GM12801 (cell line): ENCODE results near the gene KAT14.

Experiments used
- TF ChIP-seq, protein P1 (sequence below): IDR thresholded peaks from one replicate; pipeline ENCODE4 v1.5.1; 2011; ENCODE audit warnings: control low read depth; ENCODE audit not compliant: insufficient read length; ENCODE audit errors: extremely low read depth

KAT14 gene

GRCh38 chr20:18166950-18167349 lies 29.3 kb downstream of the KAT14 start:
- TF ChIP-seq, protein P1, sequence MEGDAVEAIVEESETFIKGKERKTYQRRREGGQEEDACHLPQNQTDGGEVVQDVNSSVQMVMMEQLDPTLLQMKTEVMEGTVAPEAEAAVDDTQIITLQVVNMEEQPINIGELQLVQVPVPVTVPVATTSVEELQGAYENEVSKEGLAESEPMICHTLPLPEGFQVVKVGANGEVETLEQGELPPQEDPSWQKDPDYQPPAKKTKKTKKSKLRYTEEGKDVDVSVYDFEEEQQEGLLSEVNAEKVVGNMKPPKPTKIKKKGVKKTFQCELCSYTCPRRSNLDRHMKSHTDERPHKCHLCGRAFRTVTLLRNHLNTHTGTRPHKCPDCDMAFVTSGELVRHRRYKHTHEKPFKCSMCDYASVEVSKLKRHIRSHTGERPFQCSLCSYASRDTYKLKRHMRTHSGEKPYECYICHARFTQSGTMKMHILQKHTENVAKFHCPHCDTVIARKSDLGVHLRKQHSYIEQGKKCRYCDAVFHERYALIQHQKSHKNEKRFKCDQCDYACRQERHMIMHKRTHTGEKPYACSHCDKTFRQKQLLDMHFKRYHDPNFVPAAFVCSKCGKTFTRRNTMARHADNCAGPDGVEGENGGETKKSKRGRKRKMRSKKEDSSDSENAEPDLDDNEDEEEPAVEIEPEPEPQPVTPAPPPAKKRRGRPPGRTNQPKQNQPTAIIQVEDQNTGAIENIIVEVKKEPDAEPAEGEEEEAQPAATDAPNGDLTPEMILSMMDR, result no peak

DNA sequence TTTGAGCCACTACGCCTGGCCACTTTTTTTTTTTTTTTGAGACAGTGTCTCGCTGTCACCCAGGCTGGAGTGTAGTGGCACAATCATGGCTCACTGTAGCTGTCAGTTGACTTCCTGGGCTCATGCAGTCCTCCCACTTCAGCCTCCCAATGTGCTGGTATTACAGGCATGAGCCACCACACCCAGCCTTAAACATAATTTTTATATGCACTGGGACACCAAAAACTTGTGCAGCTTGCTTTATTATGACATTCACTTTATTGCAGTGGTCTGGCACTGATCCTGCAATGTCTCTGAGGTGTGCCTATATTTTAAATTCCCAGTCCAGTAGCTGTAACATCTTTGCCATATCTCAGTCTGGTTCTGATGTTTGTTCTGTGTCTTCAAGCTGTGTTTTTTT lies 34.7 kb downstream of the KAT14 start:
- TF ChIP-seq, protein P1, result no peak

- TF ChIP-seq, protein P1, result no peak
Observed at GRCh38 chr20:18174906-18175683, 37.4 kb downstream of the KAT14 start.

GRCh38 chr20:18176318-18176785 lies 38.7 kb downstream of the KAT14 start:
- TF ChIP-seq, protein P1, result no peak

DNA sequence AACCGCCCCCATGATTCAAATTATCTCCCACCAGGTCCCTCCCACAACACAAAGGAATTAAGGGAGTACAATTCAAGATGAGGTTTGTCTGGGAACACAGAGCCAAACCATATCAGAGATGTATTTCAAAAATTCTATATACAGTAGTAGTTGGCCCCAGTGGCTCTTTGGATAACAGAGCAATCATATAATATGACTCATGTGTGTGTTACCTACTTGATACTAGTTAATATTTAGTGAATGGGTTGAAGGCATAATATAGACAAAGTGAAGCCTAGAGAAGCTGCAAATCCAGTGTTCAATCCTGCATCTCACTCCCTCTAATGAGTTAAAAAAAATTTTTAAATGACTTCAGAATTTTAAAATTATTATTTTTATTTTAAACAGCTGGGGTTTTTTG lies 43.2 kb downstream of the KAT14 start:
- TF ChIP-seq, protein P1, result no peak

- TF ChIP-seq, protein P1, result no peak
Observed at GRCh38 chr20:18187020-18187419, 49.4 kb downstream of the KAT14 start.

GRCh38 chr20:18188434-18188833 lies 50.8 kb downstream of the KAT14 start:
- TF ChIP-seq, protein P1, result no peak
